ENCODE measurements around the gene MAGI1. TPM values are rescaled to one million over a fixed set of nuclear protein-coding genes. Genes with fewer than 3 reads are reported as not detected.

MAGI1 gene
- total and polyA plus RNA-seq, 2 donors (not counting 1 experiment from before 2014, with no cell fraction given) = 0.10 to 0.22 TPM

- Mint-ChIP-seq H3K9me3 (ENCODE audit: insufficient read depth) (no peaks in the 10 kb centered on the region), H3K27ac (no peak overlapping the region), H3K4me3 (no peak overlapping the region), H3K4me1 (no peaks in the 10 kb centered on the region), H3K27me3 (no peaks in the 10 kb centered on the region)
- Histone ChIP-seq H3K9ac (ENCODE audit: low read length) (no peak overlapping the region), H3K27me3 (replicated peaks in 1 of 4; ENCODE audit: control extremely low read depth in 1 of 4, control insufficient read depth in 3 of 4, insufficient read depth in 4 of 4, low read length in 3 of 4) (no peaks in the 10 kb centered on the region), H3K9me3 (ENCODE audit: control extremely low read depth in 1 of 3, control insufficient read depth in 2 of 3, insufficient read depth in 1 of 3, low read length in 2 of 3) (no peaks in the 10 kb centered on the region), H4K20me1 (ENCODE audit: control insufficient read depth, insufficient read depth, low read length, poor library complexity, severe bottlenecking) (no peaks in the 10 kb centered on the region), H3K4me2 (replicated peaks; ENCODE audit: low read depth, low read length, poor library complexity, severe bottlenecking) (no peak overlapping the region), H3K36me3 (replicated peaks in 1 of 2; ENCODE audit: control extremely low read depth in 1 of 2, control insufficient read depth in 1 of 2, extremely low read depth in 1 of 2, insufficient read depth in 2 of 2, low read length in 1 of 2) (no peaks in the 10 kb centered on the region), H3K4me3 (ENCODE audit: control extremely low read depth in 1 of 5, extremely low read depth in 1 of 5, insufficient read depth in 1 of 5, low read depth in 2 of 5, low read length in 4 of 5) (no peak overlapping the region), H3K27ac (ENCODE audit: low read length in 2 of 2) (no peak overlapping the region), H3K4me1 (ENCODE audit: control insufficient read depth in 2 of 2, insufficient read depth in 2 of 2, low read length in 2 of 2) (no peaks in the 10 kb centered on the region), H2AFZ (ENCODE audit: insufficient read depth, low read depth, low read length, poor library complexity, severe bottlenecking) (no peak overlapping the region), H3K79me2 (ENCODE audit: control insufficient read depth, insufficient read depth, low read length) (no peaks in the 10 kb centered on the region)
- POLR2A ChIA-PET = no interaction called here
- TF ChIP-seq CTCF (IDR thresholded peaks at IDR 0.05) = no peak
- TF ChIP-seq EZH2 (IDR thresholded peaks at IDR 0.05; ENCODE audit: borderline replicate concordance, insufficient read depth, low read depth, low read length, poor library complexity, severe bottlenecking) = no peak
- ATAC-seq (ENCODE audit: low read depth) = no peak
- CTCF ChIA-PET = no interaction called here
- WGBS (ENCODE audit: insufficient coverage) = 98% methylated on average over 5 of the region's 6 CpGs
- DNase-seq = no peak
- intact Hi-C loops (cut with micrococcal nuclease) = no loop called here
Observed at GRCh38 chr3:65890328-65890727, 148.4 kb downstream of the MAGI1 start.

DNA sequence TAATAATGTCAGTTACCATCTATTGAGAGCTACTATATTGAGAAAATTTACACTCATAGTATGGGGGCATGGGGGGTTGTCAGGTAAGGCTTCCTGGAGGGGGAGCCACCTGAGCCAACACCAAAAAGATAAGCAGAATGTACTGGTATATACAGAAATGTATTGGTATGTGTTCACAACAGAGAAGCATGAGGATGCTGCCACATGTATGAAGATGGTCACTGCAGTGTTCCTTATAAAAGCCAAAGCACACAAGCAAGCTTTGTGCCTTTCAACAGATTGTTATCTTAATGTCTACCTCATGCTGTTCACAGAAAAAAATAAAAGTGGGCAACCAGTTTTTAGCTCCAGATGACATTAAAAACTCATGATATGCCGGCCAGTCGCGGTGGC, 149.0 kb downstream of the MAGI1 start:
- no peak overlapping the region for H2AFZ ChIP-seq (ENCODE audit: insufficient read depth, low read depth, low read length, poor library complexity, severe bottlenecking)
- Mint-ChIP-seq H3K27ac (no peak overlapping the region), H3K27me3 (no peaks in the 10 kb centered on the region), H3K4me1 (no peaks in the 10 kb centered on the region), H3K4me3 (no peak overlapping the region), H3K9me3 (ENCODE audit: insufficient read depth) (no peaks in the 10 kb centered on the region)
- no peak overlapping the region for H3K9ac ChIP-seq (ENCODE audit: low read length)
- H3K4me2 ChIP-seq (replicated peaks; ENCODE audit: low read depth, low read length, poor library complexity, severe bottlenecking) = no peak overlapping the region
- H3K27me3 ChIP-seq (replicated peaks in 1 of 4; ENCODE audit: control extremely low read depth in 1 of 4, control insufficient read depth in 3 of 4, insufficient read depth in 4 of 4, low read length in 3 of 4) = no peaks in the 10 kb centered on the region
- CTCF ChIA-PET = no interaction called here
- no peaks in the 10 kb centered on the region for H3K79me2 ChIP-seq (ENCODE audit: control insufficient read depth, insufficient read depth, low read length)
- no peaks in the 10 kb centered on the region for H3K4me1 ChIP-seq (ENCODE audit: control insufficient read depth in 2 of 2, insufficient read depth in 2 of 2, low read length in 2 of 2)
- TF ChIP-seq CTCF (IDR thresholded peaks at IDR 0.05) (no peak), EZH2 (IDR thresholded peaks at IDR 0.05; ENCODE audit: borderline replicate concordance, insufficient read depth, low read depth, low read length, poor library complexity, severe bottlenecking) (no peak)
- intact Hi-C loops (cut with micrococcal nuclease) = no loop called here
- H3K27ac ChIP-seq (ENCODE audit: low read length in 2 of 2) = no peak overlapping the region
- H3K36me3 ChIP-seq (replicated peaks in 1 of 2; ENCODE audit: control extremely low read depth in 1 of 2, control insufficient read depth in 1 of 2, extremely low read depth in 1 of 2, insufficient read depth in 2 of 2, low read length in 1 of 2) = no peaks in the 10 kb centered on the region
- no peak overlapping the region for H3K4me3 ChIP-seq (ENCODE audit: control extremely low read depth in 1 of 5, extremely low read depth in 1 of 5, insufficient read depth in 1 of 5, low read depth in 2 of 5, low read length in 4 of 5)
- H3K9me3 ChIP-seq (ENCODE audit: control extremely low read depth in 1 of 3, control insufficient read depth in 2 of 3, insufficient read depth in 1 of 3, low read length in 2 of 3) = no peaks in the 10 kb centered on the region
- POLR2A ChIA-PET = no interaction called here
- no peaks in the 10 kb centered on the region for H4K20me1 ChIP-seq (ENCODE audit: control insufficient read depth, insufficient read depth, low read length, poor library complexity, severe bottlenecking)
- 100% methylated on average over 3 of the region's 3 CpGs for WGBS (ENCODE audit: insufficient coverage)
- ATAC-seq (ENCODE audit: low read depth) (no peak), DNase-seq (no peak)
